ENCODE measurements around the gene WDR43. TPM values are rescaled to one million over a fixed set of nuclear protein-coding genes. Genes with fewer than 3 reads are reported as not detected.
A peak's percentile ranks its signal among the peaks of the same experiment; 100 is the strongest.

Gene WDR43
- total RNA-seq, 1 donor from 2014 or later: 37.6 TPM

DNA sequence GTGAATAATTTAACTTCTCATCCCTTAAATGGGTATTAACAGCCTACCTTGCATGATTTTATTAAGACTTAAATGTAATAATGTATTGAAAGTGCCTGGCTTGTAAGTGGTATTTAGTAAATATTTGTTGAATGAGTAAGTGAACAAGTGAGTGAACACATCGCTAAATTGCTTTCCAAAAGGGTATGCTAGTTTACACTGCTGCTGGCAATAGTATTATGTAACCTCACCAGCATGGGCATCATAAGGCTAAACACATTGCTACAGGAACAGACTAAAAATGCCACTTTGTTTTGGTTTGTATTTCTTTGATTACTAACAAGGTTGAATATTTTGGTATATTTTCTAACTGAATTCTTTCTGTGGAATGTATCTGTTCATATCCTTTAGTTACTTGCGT, 9.8 kb downstream of the WDR43 start:
- Mint-ChIP-seq H3K4me1 (ENCODE audit: low read depth) (peaks cover 46% of the 10 kb centered on the region), H3K27ac (ENCODE audit: unreplicated experiment) (peak overlapping the region; percentile 85), H3K9me3 (ENCODE audit: low read depth) (no peaks in the 10 kb centered on the region), H3K27me3 (ENCODE audit: low read depth) (no peaks in the 10 kb centered on the region), H3K4me3 (ENCODE audit: unreplicated experiment) (no peak overlapping the region), H3K36me3 (ENCODE audit: low read depth) (peaks cover 25% of the 10 kb centered on the region)
- no peak for DNase-seq (ENCODE audit: low spot score)
- TF ChIP-seq, protein P1, sequence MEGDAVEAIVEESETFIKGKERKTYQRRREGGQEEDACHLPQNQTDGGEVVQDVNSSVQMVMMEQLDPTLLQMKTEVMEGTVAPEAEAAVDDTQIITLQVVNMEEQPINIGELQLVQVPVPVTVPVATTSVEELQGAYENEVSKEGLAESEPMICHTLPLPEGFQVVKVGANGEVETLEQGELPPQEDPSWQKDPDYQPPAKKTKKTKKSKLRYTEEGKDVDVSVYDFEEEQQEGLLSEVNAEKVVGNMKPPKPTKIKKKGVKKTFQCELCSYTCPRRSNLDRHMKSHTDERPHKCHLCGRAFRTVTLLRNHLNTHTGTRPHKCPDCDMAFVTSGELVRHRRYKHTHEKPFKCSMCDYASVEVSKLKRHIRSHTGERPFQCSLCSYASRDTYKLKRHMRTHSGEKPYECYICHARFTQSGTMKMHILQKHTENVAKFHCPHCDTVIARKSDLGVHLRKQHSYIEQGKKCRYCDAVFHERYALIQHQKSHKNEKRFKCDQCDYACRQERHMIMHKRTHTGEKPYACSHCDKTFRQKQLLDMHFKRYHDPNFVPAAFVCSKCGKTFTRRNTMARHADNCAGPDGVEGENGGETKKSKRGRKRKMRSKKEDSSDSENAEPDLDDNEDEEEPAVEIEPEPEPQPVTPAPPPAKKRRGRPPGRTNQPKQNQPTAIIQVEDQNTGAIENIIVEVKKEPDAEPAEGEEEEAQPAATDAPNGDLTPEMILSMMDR (IDR thresholded peaks at IDR 0.05): no peak

DNA sequence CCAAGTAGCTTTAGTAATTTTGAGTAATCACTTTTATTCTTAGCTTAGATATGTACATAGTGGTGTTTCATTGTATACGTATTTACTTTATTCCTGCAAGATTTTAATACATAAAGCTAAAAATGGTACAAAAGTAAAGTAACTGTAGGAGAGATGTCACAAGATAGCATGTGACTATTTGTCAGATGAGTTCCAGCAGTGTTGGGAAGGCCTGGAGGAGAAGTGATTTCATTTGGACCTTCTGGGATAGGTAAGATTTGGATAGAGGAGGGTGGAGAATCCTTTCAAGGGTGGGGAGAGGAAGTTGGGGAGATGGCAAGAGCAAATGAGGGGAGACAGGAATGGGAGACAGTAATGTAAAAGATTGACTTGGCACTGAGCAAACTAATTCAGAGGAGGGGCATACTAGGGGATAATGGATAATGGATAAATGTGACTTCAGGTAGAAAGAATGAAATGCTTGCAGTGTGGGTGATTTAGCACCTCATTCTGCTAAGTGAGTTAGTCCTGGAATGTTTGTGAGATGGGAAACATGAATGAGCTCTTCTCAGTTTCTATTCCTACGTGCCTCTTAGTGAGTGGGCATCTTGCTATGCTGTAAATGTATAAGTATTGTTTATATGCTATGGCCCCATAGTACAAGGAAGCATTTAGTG, 10.5 kb downstream of the WDR43 start:
- Mint-ChIP-seq H3K27me3 (ENCODE audit: low read depth) (no peaks in the 10 kb centered on the region), H3K9me3 (ENCODE audit: low read depth) (no peaks in the 10 kb centered on the region), H3K27ac (ENCODE audit: unreplicated experiment) (peak overlapping the region; percentile 85), H3K4me1 (ENCODE audit: low read depth) (peaks cover 40% of the 10 kb centered on the region), H3K4me3 (ENCODE audit: unreplicated experiment) (no peak overlapping the region), H3K36me3 (ENCODE audit: low read depth) (peaks cover 31% of the 10 kb centered on the region)
- no peak for DNase-seq (ENCODE audit: low spot score)
- TF ChIP-seq, protein P1 (IDR thresholded peaks at IDR 0.05): no peak

DNA sequence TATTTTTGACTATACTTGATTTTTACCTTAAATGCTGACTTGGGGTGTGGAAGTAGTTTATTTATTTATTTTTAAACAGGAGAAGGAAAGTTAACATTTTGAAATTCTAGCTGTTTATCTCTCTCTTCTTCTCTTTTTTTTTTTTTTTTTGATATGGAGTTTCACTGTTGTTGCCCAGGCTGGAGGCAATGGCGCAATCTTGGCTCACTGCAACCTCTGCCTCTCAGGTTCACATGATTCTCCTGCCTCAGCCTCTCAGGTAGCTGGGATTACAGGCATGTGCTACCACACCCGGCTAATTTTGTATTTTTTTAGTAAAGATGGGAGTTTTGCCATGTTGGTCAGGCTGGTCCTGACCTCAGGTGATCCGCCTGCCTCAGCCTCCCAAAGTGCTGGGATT, 11.1 kb downstream of the WDR43 start:
- peak overlapping the region; percentile 25 for H3K27ac Mint-ChIP-seq (ENCODE audit: unreplicated experiment)
- H3K4me3 Mint-ChIP-seq (ENCODE audit: unreplicated experiment): no peak overlapping the region
- TF ChIP-seq, protein P1 (IDR thresholded peaks at IDR 0.05): no peak
- DNase-seq (ENCODE audit: low spot score): no peak
- peaks cover 33% of the 10 kb centered on the region for H3K36me3 Mint-ChIP-seq (ENCODE audit: low read depth)
- no peaks in the 10 kb centered on the region for H3K9me3 Mint-ChIP-seq (ENCODE audit: low read depth)
- H3K4me1 Mint-ChIP-seq (ENCODE audit: low read depth): peaks cover 38% of the 10 kb centered on the region
- H3K27me3 Mint-ChIP-seq (ENCODE audit: low read depth): no peaks in the 10 kb centered on the region

DNA sequence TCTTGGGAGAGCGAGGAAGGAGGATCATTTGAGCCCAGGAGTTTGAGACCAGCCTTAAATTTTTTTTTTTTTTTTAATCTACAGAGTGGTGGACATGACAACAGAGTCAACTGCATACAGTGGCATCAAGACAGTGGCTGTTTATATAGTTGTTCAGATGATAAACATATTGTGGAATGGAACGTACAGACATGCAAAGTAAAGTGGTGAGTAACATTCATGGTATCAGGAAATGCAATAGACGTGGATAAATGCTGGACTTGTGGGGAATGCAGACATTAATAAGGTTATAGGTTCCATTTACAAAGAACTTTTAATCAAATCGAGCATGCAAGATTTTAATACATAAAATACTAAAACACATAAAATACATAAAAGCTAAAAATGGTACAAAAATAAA, 11.9 kb downstream of the WDR43 start:
- TF ChIP-seq, protein P1 (IDR thresholded peaks at IDR 0.05): no peak
- no peaks in the 10 kb centered on the region for H3K9me3 Mint-ChIP-seq (ENCODE audit: low read depth)
- peaks cover 33% of the 10 kb centered on the region for H3K36me3 Mint-ChIP-seq (ENCODE audit: low read depth)
- H3K27ac Mint-ChIP-seq (ENCODE audit: unreplicated experiment): peak overlapping the region; percentile 65
- H3K4me3 Mint-ChIP-seq (ENCODE audit: unreplicated experiment): no peak overlapping the region
- DNase-seq (ENCODE audit: low spot score): no peak
- H3K27me3 Mint-ChIP-seq (ENCODE audit: low read depth): no peaks in the 10 kb centered on the region
- H3K4me1 Mint-ChIP-seq (ENCODE audit: low read depth): peaks cover 30% of the 10 kb centered on the region

DNA sequence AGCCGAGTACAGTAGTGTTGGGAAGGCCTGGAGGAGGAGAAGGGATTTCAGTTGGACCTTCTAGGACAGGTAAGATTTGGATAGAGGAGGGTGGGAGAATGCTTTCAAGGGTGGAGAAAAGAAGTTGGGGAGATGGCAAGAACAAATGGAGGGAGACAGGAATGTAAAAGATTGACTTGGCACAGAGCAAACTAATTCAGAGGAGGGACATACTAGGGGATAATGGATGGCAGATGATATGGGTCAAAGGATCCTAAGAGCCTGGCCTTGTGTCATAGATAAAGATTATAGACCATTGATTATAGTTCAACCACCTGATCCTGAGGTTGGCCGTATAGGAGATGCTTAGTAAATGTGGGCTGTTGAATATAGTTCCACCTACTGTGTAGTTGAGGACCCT, 12.4 kb downstream of the WDR43 start:
- TF ChIP-seq, protein P1 (IDR thresholded peaks at IDR 0.05): no peak
- peaks cover 33% of the 10 kb centered on the region for H3K36me3 Mint-ChIP-seq (ENCODE audit: low read depth)
- H3K9me3 Mint-ChIP-seq (ENCODE audit: low read depth): no peaks in the 10 kb centered on the region
- peaks cover 25% of the 10 kb centered on the region for H3K4me1 Mint-ChIP-seq (ENCODE audit: low read depth)
- no peak overlapping the region for H3K4me3 Mint-ChIP-seq (ENCODE audit: unreplicated experiment)
- peak overlapping the region; percentile 65 for H3K27ac Mint-ChIP-seq (ENCODE audit: unreplicated experiment)
- H3K27me3 Mint-ChIP-seq (ENCODE audit: low read depth): no peaks in the 10 kb centered on the region
- no peak for DNase-seq (ENCODE audit: low spot score)

Data from chondrocyte (in vitro differentiated cells).